D721Med (cell line): ENCODE results near the gene CHURC1.
A peak's percentile ranks its signal among the peaks of the same experiment; 100 is the strongest.

Experiments
- DNase-seq: peaks from one replicate; pipeline ENCODE4 v3.0.0; 2011; ENCODE audit warnings: low spot score; ENCODE audit not compliant: insufficient read length
- FAIRE-seq: peaks from 2 replicates; lab custom pipeline; 2011; peaks lifted over from hg19 to GRCh38; lab: Jason Lieb, UNC
- TF ChIP-seq, protein P1 (sequence below): IDR thresholded peaks from 2 replicates; pipeline ENCODE4 v1.5.1; 2012; ENCODE audit warnings: mild to moderate bottlenecking, control low read depth; ENCODE audit not compliant: insufficient read depth; ENCODE audit errors: missing control alignments

Gene CHURC1

DNA sequence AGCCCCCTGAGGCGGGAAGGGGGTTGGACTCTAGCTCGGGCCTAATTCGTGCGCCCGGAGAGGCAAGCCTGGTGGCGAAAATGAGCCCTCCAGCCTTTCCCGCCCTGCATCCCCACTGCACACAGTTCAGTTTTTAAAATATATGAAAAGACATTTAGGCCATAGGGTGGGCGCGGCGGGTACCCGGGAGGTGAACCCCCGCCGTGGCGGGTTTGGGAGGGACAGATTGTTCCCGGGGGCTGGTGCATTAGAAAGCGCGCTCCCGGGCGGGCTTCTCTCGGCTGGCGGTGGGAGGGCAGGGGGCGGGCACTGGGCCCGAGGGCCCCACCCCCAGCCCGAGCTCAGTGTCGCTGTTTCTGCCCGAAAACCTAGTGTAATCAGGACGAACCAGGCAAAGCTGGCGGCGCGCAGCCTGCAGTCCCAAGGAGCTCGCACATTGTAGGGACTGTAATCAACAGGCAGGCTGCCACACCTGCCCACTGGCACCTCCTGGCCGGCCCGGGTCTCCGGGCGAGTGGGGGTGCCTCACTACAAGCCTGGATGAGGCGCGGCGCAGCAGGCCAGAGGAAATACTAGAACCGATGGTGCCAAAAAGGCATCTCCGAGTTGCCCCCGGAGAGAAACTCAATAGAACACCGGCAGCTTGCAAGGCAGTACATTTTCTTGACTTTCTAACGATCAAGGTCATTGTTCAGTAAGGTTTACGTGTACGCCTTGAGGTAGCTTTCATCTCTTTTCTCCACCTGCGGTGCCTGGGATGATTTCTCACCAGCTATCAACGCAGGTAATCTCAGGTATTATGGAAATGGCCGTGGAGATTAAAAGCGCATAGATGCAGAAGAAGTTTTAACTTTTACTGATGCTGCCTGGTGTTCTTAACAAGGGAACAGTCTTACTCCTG, 33.8 kb upstream of the CHURC1 start:
- DNase-seq (peak; percentile 58), FAIRE-seq (no peak)
- TF ChIP-seq, protein P1, sequence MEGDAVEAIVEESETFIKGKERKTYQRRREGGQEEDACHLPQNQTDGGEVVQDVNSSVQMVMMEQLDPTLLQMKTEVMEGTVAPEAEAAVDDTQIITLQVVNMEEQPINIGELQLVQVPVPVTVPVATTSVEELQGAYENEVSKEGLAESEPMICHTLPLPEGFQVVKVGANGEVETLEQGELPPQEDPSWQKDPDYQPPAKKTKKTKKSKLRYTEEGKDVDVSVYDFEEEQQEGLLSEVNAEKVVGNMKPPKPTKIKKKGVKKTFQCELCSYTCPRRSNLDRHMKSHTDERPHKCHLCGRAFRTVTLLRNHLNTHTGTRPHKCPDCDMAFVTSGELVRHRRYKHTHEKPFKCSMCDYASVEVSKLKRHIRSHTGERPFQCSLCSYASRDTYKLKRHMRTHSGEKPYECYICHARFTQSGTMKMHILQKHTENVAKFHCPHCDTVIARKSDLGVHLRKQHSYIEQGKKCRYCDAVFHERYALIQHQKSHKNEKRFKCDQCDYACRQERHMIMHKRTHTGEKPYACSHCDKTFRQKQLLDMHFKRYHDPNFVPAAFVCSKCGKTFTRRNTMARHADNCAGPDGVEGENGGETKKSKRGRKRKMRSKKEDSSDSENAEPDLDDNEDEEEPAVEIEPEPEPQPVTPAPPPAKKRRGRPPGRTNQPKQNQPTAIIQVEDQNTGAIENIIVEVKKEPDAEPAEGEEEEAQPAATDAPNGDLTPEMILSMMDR, result no peak

DNA sequence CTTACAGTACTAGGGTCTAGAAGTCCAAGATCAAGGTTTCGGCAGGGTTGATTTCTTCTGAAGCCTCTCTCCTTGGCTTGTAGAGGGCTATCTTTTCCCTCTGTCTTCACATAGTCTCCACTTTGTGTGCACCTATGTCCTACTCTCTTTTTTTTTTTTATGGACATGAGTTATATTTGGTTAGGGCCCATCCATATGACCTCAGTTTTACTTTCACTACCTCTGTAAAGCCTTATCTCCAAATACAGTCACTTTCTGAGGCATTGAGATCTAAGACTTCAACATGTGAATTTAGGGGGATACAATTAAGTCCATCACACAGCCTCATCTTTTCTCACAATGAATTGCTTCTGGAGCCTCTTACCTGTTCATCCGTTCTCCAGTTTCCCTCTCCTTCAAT, 28.7 kb upstream of the CHURC1 start:
- FAIRE-seq (no peak), DNase-seq (no peak)
- TF ChIP-seq, protein P1, result no peak

DNA sequence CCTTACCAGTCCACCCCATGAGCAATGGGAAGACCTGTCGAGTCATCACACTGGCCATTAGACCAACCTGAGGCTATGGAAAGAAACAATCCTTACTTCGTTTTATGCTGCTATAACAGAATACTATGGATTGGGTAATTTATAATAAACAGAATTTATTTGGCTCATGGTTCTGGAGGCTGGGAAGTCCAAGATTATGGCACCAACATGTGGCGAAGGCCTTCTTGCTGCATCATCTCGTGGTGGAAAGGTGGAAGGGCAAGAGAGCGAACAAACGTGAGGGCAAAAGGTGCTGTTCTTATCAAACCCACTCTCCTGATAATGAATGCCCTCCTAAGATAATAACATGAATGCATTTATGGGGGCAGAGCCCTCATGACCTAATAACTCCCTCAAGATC, 24.9 kb upstream of the CHURC1 start:
- TF ChIP-seq, protein P1, result no peak
- FAIRE-seq (no peak), DNase-seq (no peak)

DNA sequence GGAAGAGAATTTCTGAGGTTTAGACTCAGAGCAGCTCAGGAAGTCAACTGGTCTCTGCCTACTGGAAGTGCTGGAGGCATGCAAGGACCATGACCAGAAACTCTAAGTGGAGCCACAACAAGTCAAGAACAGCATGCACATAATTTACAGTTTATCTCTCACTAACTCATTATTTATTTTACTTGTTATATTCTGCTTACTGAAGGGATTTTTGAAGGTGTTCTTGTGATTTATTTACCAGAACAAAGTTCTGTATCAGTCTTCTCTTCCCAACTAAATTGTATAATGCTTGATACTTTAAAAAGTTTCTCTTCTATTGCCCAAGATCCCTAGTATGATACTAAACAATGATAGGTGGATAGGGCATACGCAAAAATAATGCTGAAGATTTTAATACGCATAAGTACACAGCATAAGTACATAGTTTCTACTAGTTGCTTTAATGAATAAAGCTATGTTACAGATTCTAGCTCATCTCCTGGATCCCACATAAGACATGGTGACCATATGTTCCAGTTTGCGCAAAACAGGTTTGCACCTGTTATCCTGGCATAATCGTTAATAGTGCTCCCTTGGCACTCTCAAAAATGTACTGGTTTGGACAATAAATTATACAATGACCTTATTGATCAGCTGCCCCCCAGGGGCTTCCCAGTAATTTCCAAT, 22.9 kb upstream of the CHURC1 start:
- DNase-seq (no peak), FAIRE-seq (no peak)
- TF ChIP-seq, protein P1, result no peak

DNA sequence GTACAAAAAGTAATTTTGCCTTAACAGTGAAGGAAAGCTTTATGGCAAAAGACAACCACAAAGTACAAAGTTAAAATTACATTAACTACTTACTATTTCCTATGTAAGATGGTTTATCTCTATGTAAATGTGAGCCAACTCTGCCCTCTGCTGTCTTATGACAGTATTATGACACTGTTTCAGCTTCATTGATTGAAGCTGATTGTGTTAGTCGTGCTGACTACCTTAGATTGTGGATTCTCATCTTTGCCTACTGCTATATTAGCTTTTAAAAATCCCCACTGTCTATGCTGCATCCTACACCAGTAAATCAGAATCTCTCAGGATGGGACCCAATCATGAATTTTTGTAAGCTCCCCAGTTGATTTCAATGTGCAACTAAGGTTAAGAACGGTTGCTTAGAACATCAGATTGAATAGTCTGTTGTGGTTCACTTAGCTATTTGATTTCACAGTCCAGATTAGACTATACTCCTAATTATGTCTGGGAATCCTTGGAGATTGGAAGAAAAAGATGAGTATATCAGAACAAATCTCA, 22.3 kb upstream of the CHURC1 start:
- TF ChIP-seq, protein P1, result peak; percentile 69
- peak; percentile 21 for DNase-seq
- peak; percentile 98 for FAIRE-seq

DNA sequence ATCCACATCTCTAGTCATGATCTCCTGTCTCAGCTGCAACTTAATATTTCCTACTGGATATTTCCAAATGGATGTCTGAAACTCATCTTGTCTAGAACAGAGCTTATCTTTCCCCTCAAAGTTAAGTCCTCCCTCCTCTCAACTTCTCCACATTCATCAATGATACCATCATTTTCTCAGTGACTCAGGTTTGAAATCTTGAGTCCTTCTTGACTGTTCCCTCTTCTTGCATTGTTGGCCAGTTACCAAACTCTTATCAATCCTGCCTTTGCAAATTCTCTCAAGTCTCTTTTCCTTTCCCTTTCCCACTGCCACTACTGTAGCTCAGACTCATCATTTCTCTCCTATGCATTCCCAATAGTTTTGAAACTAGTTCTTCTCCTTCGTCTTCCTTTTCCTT, 14.3 kb upstream of the CHURC1 start:
- TF ChIP-seq, protein P1, result no peak
- FAIRE-seq, result no peak
- DNase-seq, result no peak
